Measurements from ENCODE around the gene EPG5.

Gene EPG5

DNA sequence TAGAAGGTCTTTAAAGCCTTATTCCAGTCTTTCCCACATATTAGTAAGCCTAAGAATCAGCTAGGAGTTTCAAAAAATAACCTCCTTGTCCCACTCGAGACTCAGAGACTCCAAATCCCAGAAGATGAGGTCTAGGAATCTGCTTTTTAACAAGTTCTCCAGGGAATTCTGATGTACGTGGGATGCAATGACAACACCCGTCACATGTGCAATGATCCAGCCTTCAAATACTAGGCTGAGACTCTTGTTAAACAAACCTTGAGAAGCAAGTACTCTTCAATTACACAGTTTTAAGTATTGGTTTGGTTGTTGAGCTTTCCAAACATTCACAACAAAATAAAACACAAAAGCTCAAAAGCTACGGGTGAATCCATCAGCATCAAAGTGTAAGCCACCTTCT lies 53.9 kb downstream of the EPG5 start:
- no peak for DNase-seq

DNA sequence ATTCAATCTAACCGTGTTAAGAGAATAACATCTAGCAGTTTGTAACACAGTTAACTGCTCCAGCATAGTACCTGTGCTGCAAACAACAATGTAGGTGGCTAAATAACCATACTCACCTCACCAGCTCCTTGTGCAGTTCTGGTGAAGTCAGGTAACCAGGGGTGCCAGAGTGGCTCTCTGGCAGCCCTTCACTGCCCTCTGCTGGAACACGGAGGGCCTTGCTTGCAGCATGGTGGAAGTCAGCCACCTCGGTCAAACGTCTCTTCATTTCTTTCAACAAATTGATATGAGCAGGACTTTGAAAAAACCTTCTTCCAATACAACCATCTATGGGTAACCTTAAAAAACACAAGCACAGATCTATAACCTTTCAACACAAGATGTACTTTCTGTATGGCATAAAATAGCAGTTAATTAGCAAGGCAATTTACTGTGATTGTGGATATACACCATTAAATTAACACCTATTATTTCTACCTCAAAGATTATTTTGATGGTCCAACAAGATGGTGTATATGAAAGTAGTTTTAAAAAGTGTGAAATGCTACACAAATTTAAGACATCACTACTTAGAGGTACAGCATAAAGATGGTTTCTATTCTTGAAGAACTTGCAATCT lies 56.6 kb downstream of the EPG5 start:
- peak; percentile 51 for DNase-seq

DNA sequence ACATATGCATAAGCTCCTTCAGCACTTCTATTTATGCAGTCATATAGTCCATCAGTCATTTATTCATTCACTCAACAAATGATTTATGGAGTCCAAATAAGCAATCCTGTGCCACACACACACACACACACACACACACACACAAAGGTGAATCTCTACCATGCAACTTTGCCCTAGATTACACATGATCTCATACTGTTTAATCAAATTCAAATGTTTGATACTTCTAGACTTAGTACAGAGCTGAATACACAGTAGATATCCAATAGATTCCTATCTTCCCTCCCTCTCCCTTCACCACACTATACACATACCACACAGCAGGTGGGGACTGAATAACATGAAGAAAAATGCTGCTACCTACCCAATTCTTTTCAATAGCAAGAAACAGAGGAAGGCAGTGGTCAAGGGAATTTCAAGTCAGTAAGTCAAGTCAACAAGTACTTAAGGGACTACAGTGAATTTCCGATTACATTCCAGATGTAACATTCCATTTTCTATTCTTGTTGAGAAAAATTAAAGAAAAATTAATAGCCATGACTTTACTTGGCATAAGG lies 65.4 kb downstream of the EPG5 start:
- DNase-seq = no peak

DNA sequence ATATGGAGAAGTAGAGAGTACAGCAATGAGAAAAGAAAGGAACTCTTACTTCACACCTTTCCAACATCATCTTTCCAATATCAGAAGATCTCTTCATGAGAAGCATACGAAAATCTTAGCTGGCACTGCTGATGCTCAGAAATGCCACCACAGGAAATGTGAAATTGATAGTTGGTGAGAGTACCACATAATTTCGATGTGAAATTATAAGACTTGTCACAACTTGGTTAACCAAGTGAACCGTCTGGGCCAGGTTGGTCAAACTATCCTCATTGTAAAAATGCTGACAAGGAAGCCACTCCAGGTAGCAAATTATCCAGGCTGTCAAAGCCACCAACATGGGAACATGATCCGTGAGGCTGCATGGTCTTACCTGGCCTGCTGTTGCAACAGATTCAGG lies 66.5 kb downstream of the EPG5 start:
- no peak for DNase-seq

DNA sequence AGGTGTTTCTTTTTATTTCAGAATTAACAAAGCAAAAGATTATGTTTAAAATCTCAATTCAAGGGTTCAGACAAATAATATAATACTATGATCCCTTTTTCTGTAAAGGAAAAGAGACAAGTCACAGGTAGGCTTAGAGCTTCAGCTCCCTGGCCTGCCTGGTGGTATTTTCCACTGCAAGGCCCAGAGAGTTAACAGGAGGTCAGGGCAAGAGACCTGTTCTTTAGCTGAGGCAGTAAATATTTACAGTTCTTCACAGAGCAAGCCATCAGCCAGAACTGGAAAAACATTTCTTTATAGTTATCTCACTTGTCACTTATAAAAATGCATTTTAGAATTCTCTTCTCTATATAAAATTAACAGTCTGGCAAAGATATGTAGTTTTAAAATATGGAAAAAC lies 70.1 kb downstream of the EPG5 start:
- no peak for DNase-seq

DNA sequence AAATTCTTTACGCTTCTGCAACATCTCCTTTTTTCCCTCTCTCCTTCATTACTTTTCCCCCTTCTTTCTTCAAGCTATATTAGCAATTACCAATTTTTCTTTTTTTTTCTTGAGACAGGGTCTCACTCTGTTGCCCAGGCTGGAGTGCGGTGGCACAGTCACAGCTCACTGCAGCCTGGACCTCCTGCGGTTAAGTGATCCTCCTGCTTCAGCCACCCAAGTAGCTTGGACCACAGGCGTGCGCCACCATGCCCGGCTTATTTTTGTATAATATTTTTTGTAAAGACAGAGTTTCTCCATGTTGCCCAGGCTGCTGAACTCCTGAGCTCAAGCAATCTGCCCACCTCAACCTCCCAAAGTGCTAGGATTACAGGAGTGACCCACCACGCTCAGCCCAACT lies 70.7 kb downstream of the EPG5 start:
- no peak for DNase-seq

DNA sequence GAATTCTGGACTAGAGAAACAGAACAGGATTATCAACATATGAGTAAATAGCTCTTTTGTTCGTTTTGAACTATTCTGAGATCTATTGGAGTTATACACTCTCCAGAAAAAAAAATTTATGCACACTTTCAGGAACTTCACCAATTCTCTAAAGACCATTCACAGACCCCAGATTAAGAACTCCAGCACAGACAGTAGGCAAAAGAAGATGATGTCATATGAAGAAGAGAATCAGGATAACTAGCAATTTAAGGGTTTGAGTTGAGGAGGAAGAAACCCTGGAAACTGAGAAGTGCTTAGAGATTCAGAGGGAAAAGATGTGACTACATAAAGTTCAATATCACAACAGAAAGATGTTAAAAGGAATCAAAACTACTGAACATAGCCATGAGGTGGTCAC lies 71.8 kb downstream of the EPG5 start:
- DNase-seq = no peak

DNA sequence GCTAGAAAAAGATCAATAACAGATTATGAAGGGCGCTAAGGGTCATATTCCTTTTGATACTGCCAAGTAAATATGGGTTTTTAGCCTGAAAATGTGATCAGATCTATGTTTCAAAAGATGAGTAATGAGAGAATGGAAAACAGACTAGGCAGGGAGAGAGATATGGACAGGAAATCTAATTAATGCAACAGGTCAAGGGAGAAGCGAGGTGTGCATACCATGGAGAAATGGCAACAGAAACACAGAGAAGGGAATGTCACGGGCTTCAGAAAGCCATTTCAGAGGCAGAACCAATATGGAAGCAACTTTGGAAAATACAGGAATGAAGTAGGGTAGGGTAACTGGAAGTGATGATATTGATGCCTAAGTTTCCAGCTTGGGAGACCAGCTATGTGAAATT lies 72.3 kb downstream of the EPG5 start:
- DNase-seq = no peak

DNA sequence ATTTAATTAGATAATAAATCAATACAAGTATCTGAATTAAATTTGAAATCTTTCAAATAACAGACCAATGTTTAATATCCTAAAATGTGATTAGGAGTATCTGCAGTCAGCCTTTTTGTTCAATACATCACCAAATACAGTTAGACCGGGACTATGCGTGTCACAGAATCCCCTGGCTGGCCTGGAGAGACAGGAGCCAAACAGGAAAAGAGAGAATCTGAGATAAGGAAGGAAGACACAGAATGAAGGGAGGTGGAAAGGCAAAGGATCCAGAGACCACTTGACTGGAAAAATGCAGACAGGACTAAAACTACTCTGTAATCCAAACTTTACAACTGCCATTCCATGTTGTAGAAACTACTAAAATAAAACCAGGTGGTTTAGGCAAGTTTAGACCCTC lies 75.3 kb downstream of the EPG5 start:
- no peak for DNase-seq

DNA sequence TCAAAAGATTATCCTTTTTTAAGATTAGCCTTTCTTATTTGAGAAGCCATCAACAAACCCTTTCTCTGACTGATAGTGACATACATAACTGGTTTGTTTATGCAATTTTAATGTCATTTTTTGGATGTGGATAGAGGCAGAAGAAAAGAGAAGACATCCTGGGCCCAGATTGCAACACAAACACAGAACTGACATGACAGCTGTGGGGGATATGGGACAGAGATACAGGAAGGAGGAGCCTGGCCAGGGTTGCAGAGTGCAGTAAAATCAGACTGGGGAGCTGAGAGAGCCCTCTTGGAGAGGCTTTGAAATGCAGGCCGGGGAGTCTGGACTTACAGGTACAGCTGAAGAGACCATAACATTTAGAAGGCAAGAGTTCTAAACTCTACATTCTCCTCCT lies 76.5 kb downstream of the EPG5 start:
- no peak for DNase-seq

DNA sequence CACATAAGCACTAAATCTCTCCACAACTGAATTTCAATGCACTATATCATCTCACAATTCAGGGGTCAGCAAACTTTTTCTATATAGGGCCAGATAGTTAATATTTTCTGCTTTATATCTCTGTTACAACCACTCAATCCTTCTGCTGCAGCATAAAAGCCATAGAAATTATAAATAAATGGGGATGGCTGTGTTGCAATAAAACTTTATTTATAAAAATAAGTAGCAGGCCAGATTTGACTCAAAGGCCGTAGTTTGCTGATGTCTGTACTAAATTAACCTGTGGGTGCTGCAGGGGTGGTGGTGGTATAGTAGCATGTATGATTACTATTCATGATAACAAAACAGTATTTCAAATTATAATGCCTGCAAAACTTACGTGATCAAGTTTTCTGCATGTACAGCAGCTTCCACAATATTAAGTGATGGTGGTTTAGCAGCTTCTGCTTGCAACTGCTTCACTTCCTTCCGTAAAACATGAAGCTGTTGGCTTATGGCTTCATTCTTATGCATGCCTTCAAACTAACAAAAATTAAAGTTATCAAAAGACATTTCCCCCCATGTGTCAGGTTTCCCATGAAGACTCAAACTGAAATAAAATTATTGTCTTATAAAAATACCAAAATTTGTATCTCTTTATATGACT lies 77.6 kb downstream of the EPG5 start:
- DNase-seq = no peak

DNA sequence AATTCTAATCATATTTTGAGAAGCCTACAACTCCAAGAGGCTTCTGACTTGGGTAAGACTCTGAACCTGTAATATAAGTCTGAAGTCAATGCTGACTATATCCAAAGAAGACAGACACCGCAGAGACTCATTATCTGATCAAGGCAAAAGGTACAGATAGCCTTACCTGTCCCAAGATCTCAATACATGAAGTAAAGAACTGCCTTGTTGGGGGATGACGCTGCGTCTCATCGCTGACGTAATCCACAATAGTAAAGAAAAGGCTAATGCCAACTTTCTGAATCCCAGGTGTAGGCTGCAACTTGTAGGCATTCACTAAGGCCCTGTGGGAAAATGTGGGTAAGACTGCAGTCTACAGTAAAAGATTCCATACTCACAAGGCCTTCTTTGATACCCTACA lies 79.5 kb downstream of the EPG5 start:
- DNase-seq = no peak

DNA sequence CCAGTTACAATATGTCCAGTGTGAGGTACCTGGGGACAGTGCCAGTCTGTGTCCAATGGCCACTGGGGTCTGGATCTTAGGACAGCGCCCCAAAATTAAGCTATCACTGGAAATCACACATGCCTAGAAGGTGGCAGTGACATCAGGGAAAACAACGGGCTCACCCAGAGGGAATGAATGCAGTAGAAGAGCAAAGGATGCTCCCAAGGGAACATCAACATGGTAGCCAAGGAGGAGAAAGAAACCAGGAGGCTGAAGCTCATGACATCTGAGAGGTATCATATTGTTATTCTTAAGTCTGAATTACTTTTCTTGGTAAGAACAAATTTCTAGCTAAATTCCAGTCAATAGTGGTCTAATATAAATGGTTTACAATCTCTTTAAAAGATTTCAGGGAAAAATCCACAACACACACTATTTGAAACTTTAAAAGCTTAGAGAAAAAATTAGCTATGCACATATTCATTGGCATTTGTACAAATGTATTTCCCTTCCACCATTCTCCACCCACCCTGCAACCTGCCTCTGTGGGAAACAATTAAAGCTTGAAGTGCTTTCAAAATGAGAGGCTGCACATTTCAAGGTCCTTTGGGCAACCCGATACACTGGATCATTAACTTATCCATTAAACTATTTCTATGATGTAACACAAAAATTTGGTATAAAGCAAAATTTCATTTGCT lies 86.1 kb downstream of the EPG5 start:
- no peak for DNase-seq

DNA sequence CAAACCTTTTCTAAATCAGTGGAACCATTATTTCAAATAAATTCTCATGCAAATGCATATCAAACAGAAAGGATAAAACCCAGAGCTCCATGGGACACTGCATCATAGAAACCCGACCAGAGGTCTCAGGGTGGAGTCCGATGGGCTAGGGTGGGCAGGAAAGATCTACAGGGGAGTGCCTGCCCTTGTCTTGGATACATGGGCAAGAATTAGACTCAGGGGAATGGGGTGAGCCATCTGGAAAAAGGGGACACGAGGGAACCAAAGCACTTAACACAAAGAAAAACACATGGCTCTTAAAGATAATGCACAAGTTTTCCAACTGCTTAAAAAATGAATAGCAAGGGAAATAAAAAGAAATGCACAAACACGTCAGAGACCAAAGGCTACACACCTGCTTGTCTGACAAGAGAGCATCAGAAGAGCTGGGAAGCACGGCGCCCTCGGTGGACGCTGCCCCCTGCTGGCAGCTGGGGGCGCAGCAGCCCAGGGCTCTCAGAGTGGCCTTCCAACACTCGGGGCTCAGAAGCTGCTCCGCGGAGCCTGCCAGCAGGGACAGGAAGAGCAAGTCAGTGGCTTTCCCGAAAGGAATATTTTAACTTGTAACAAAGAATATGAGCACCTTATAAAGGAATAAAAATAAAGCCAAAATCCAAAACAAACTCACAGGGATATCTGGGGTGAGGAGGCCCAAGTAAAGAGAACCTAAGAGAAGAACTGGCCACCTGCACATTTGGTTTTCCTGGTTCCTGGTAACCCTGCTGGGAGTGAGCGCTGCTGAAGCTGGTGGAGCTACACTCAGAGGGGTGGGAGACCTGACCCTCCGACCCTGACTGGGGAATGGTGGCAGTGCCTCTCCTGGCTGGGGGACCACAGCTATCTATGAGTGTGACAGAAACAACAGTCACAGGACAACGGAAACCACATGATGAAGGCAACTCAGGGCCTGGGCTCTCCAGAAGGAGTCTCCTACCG lies 87.2 kb downstream of the EPG5 start:
- DNase-seq = peak; percentile 65

DNA sequence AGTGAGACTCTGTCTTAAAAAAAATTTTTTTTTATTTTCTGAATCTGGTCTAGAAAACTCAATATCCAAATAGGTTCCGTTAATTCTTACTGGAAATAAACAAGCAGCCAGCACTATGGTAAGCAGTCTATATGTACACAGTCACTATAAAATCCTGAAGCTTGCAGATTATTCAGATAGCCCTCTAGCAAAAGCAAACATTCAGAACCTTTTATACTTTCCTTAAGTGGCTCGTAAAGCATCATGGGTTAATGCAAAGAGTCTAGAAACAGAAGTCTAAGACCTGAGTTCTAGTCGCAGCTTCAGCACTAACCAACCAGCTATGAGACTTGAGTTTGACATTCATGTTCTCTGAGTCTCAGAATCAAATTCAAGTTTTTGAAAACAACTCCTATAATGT lies 89.7 kb downstream of the EPG5 start:
- DNase-seq = no peak

DNA sequence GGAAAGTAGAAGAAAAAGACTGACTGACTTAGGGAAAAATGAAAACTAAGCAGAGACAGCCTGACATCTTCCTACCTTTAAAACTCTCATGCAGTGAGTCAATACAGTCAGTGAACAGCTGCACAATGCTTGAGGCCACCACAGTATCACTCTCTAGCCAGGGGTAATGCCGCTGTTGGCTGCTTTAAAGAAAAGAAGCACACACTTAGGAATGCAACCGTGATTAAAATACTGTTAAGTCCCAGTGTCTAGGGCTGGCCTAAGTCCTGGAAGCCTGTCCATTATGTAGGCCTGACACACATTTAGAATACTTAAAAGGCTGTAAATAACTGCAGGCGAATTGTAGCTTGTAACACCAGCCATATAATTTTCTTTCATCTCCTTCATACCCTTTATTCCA lies 91.0 kb downstream of the EPG5 start:
- no peak for DNase-seq

DNA sequence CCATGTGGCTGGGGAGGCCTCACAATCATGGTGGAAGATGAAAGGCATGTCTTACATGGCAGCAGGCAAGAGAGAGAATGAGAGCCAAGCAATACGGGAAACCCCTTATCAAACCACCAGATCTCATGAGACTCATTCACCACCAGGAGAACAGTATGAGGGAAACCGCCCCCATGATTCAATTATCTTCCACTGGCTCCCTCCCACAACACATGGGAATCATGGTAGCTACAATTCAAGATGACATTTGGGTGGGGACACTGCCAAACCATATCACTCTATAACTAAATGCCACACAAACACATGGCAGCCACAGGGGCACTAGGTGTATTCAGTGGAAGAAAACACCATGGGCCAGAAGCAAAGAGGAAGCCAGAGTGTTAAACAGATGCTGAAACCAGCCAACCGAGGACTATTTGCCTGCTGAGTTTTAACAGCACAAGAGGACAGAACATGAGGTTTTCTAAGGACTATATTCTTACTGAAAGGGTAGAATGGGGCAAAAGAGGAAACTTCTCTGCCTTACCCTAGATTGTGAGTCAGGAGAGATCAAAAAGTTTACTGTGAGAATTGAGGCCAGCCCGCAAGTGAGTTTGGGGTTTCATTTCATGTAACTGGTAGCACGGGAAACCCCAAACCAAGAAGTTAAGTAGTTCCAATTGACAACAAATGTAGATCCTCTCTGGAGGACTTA lies 92.5 kb downstream of the EPG5 start:
- no peak for DNase-seq

DNA sequence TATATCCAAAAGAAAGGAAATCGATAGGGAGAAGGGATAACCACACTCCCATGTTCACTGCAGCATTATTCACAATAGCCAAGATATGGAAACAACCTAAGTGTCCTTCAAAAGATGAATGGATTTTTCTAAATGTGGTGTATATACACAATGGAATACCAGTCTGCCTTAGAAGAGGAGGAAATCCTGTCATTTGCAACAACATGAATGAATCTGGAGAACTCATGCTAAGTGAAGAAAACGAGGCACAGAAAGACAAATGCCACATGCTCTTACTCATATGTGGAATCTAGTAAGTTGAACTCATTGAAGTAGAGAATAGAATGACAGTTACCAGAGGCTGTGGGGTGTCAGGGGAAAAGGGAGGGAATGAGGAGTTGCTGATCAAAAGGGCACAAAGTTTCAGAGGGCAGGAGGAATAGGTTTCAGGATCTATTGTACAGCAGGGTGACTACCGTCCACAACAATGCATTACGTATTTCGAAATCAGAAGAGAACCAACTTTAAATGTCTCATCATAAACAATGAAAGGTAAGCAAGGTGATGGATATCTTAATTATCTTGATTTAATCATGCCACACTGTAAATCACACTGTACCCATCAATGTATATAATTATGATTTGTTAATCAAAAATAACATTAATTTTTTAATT lies 95.6 kb downstream of the EPG5 start:
- no peak for DNase-seq

DNA sequence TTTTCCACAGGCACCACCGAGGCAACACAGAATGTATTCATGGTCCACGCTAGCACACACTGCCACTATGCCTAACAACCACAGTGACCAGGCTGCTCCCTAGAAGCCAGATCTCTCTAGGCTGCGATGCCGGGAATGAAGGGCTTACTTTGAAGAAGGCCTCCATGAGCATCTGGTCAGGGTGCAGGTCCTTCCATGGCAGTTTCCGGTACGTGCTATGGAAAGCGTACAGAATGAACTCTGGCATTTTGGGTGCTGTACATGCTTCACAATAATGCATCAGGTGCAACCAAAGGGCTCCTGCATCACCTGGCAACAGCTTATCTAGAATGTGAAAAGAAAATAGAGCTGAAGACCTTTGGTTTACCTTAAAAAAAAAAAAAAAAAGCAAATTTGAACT lies 96.7 kb downstream of the EPG5 start:
- DNase-seq = no peak

DNA sequence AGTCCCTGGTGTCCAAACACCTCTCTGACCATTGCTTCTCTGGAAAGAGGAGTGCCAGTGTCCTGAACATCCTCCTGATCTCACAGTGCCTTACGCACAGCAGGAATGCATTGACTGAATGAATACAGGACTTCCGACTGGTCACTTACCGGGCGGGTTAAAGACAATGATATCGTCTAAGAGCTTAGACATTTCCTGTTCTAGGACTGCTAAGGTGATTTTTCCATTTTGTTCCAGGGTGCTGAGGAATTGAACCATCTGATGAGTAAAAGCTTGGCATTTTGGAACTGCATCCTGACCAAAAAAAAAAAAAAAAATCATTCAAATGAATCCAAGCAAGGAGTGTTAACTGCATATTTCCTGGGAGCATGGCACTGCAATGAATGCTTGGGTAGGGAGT lies 101.7 kb downstream of the EPG5 start:
- no peak for DNase-seq

DNA sequence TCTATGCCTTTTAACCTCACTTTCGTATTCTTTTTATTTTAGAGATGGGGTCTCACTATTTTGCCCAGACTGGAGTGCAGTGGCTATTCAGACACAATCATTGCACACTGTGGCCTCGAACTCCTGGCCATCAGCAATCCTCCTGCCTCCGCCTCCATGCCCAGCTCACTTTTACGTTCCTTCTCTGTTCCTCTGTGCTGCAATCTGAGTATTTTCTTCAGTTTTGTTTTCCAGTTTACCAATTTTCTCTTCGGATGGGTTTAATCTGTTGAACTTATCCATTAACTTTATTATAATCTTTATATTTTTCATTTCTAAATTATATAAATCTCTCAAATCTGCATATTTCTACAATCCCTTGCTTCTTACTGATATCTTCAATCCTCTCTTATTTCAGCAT lies 103.0 kb downstream of the EPG5 start:
- no peak for DNase-seq

DNA sequence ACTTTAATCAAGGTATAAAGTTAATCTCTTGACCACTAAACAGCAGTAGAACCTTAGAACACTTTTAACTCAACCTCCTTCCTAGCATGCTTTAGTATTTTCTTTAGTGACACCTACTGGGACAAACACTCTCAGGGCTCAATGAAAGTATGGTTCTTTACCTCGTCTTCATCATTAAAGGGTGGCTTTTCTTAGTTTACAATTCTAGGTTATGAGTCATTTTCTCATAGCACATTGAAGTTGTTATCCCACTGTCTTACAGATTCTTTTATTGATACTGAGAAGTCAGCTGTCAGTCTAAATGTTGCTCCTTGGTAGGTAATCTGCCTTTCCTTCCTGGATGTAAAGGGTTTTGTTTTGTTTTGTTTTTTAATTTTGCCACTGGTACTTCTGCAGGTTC lies 103.7 kb downstream of the EPG5 start:
- DNase-seq = no peak
